Kidney capillary endothelial cell (primary cell): ENCODE measurements around the gene CHST1.

Experiments
- DNase-seq: peaks from one replicate; pipeline ENCODE4 v3.0.0-alpha.2; 2018; ENCODE audit warnings: low spot score

Gene CHST1

GRCh38 chr11:45644981-45645889 lies 20.2 kb downstream of the CHST1 start:
- DNase-seq, result no peak

- DNase-seq, result peak; percentile 96
Measured at GRCh38 chr11:45643598-45644260, 21.7 kb downstream of the CHST1 start.

- DNase-seq, result peak; percentile 83
Measured at GRCh38 chr11:45641961-45642360, 23.5 kb downstream of the CHST1 start.

- no peak for DNase-seq
Measured at GRCh38 chr11:45638051-45638450, 27.4 kb downstream of the CHST1 start.

GRCh38 chr11:45635907-45636306 lies 29.5 kb downstream of the CHST1 start:
- no peak for DNase-seq

GRCh38 chr11:45625611-45626010 lies 39.8 kb downstream of the CHST1 start:
- no peak for DNase-seq

- no peak for DNase-seq
Measured at GRCh38 chr11:45624095-45624494, 41.3 kb downstream of the CHST1 start.

- no peak for DNase-seq
Measured at GRCh38 chr11:45622861-45623260, 42.6 kb downstream of the CHST1 start.

- no peak for DNase-seq
Measured at GRCh38 chr11:45622283-45622682, 43.1 kb downstream of the CHST1 start.

- no peak for DNase-seq
Measured at GRCh38 chr11:45621588-45621987, 43.8 kb downstream of the CHST1 start.

- DNase-seq, result no peak
Measured at GRCh38 chr11:45620243-45620642, 45.2 kb downstream of the CHST1 start.

GRCh38 chr11:45618897-45619296 lies 46.5 kb downstream of the CHST1 start:
- no peak for DNase-seq

- DNase-seq, result peak; percentile 89
Measured at GRCh38 chr11:45617871-45618601, 47.4 kb downstream of the CHST1 start.

GRCh38 chr11:45616802-45617549 lies 48.4 kb downstream of the CHST1 start:
- no peak for DNase-seq

- DNase-seq, result no peak
Measured at GRCh38 chr11:45615182-45615792, 50.1 kb downstream of the CHST1 start.

GRCh38 chr11:45614196-45614828 lies 51.1 kb downstream of the CHST1 start:
- no peak for DNase-seq

GRCh38 chr11:45610627-45611026 lies 54.8 kb downstream of the CHST1 start:
- DNase-seq, result no peak

- no peak for DNase-seq
Measured at GRCh38 chr11:45609902-45610301, 55.5 kb downstream of the CHST1 start.

- DNase-seq, result no peak
Measured at GRCh38 chr11:45609337-45609736, 56.1 kb downstream of the CHST1 start.

- DNase-seq, result no peak
Measured at GRCh38 chr11:45607995-45608394, 57.4 kb downstream of the CHST1 start.
